ENCODE measurements around the gene TTC9C. TPM values are rescaled to one million over a fixed set of nuclear protein-coding genes. Genes with fewer than 3 reads are reported as not detected.

Gene TTC9C
- total RNA-seq, 1 experiment from 2014 or later: 48.7 TPM

- ChIA-PET CTCF (interaction anchor here (0.6 to 7.6 kb wide), 27 partner anchors 10 to 302 kb away, joined by 3 to 59 read pairs (median 4); partner anchors contain the start of genes BSCL2, EEF1G, GNG3 and MTA2), POLR2A (interaction anchor here (0.6 to 4.2 kb wide), 20 partner anchors 11 to 154 kb away, joined by 3 to 34 read pairs (median 7); partner anchors contain the start of genes B3GAT3, BSCL2, C11orf98 and CSKMT)
- Mint-ChIP-seq H3K4me1 (peaks cover 25% of the 10 kb centered on the region), H3K9me3 (no peaks in the 10 kb centered on the region), H3K27ac (no peak overlapping the region), H3K4me3 (peak overlapping the region; percentile 98), H3K27me3 (ENCODE audit: low read depth) (peaks cover 4% of the 10 kb centered on the region; the same call in 1 of the 2 replicates), H3K36me3 (peaks cover 43% of the 10 kb centered on the region)
- DNase-seq (ENCODE audit: low spot score) (no peak), ATAC-seq (no peak)
- TF ChIP-seq SP1 (CRISPR knock-in tag; conservative IDR thresholded peaks at IDR 0.05) (no peak), NFATC4 (CRISPR knock-in tag; IDR thresholded peaks at IDR 0.05) (no peak), FOXK1 (CRISPR knock-in tag; IDR thresholded peaks at IDR 0.05) (no peak), PRRX2 (CRISPR knock-in tag; IDR thresholded peaks at IDR 0.05) (no peak), AFF4 (CRISPR knock-in tag; IDR thresholded peaks at IDR 0.05; ENCODE audit: borderline replicate concordance) (no peak), TP53 (CRISPR knock-in tag; IDR thresholded peaks at IDR 0.05) (peak; percentile 74; the same call in 1 of the 2 replicates), CTCF (IDR thresholded peaks at IDR 0.05) (no peak)
Measured at GRCh38 chr11:62726915-62727164, 1.4 kb upstream of the TTC9C start.

- ATAC-seq (peak; percentile 89), DNase-seq (ENCODE audit: low spot score) (peak; percentile 98)
- CTCF ChIA-PET: interaction anchor here (0.6 to 7.6 kb wide), 31 partner anchors 9 to 1194 kb away, joined by 3 to 59 read pairs (median 4); partner anchors contain the start of genes BSCL2, EEF1G, GNG3 and MTA2
- Mint-ChIP-seq H3K36me3 (peaks cover 38% of the 10 kb centered on the region), H3K9me3 (no peaks in the 10 kb centered on the region), H3K27me3 (ENCODE audit: low read depth) (peaks cover 4% of the 10 kb centered on the region; the same call in 1 of the 2 replicates), H3K27ac (peak within 1 kb of the TSS; percentile 100), H3K4me3 (peak within 1 kb of the TSS; percentile 98), H3K4me1 (peaks cover 25% of the 10 kb centered on the region)
- POLR2A ChIA-PET: interaction anchor here (0.6 to 4.2 kb wide), 24 partner anchors 12 to 1184 kb away, joined by 3 to 34 read pairs (median 5); partner anchors contain the start of genes B3GAT3, BSCL2, C11orf98 and CSKMT
- TF ChIP-seq RELA (CRISPR knock-in tag; IDR thresholded peaks at IDR 0.05; ENCODE audit: borderline replicate concordance) (no peak), ZNF232 (CRISPR knock-in tag; IDR thresholded peaks at IDR 0.05) (peak; percentile 88; the same call in 1 of the 2 replicates), JAZF1 (CRISPR knock-in tag; IDR thresholded peaks at IDR 0.05) (no peak), HMGXB4 (CRISPR knock-in tag; IDR thresholded peaks at IDR 0.05) (peak; percentile 79), SOX15 (CRISPR knock-in tag; IDR thresholded peaks at IDR 0.05) (no peak), ZBTB21 (CRISPR knock-in tag; IDR thresholded peaks at IDR 0.05; ENCODE audit: borderline replicate concordance) (no peak), ZMAT4 (CRISPR knock-in tag; IDR thresholded peaks at IDR 0.05) (no peak), RORB (CRISPR knock-in tag; IDR thresholded peaks at IDR 0.05) (no peak), ATF3 (CRISPR knock-in tag; conservative IDR thresholded peaks at IDR 0.05) (no peak), ZNF138 (CRISPR knock-in tag; conservative IDR thresholded peaks at IDR 0.05) (no peak), PRRX2 (CRISPR knock-in tag; IDR thresholded peaks at IDR 0.05) (no peak), FOXP4 (CRISPR knock-in tag; IDR thresholded peaks at IDR 0.05) (peak; percentile 73; the same call in 1 of the 2 replicates), ZNF416 (CRISPR knock-in tag; IDR thresholded peaks at IDR 0.05) (no peak), FOXK1 (CRISPR knock-in tag; IDR thresholded peaks at IDR 0.05) (peak; percentile 89), E2F4 (CRISPR knock-in tag; IDR thresholded peaks at IDR 0.05; ENCODE audit: borderline replicate concordance, low read depth) (peak; percentile 81; the same call in 1 of the 2 replicates), NR3C1 (CRISPR knock-in tag; conservative IDR thresholded peaks at IDR 0.05; ENCODE audit: low read depth) (no peak; the same call in 1 of the 2 replicates), TEAD4 (CRISPR knock-in tag; IDR thresholded peaks at IDR 0.05) (no peak), TCF7 (CRISPR knock-in tag; IDR thresholded peaks at IDR 0.05; ENCODE audit: low read depth) (no peak; the same call in 1 of the 2 replicates), NFATC4 (CRISPR knock-in tag; IDR thresholded peaks at IDR 0.05) (no peak)
Measured at GRCh38 chr11:62727165-62727871, 968 bp upstream of the TTC9C start, which contains the start of gene HNRNPUL2. HNRNPUL2 (minus strand) TSS chr11:62727457; CDS start chr11:62727156, 301 bp downstream.
